ENCODE data around the gene TACO1. TPM values are rescaled to one million over a fixed set of nuclear protein-coding genes. Genes with fewer than 3 reads are reported as not detected.

TACO1 gene
- total and polyA plus RNA-seq, 2 experiments from 2014 or later, result 7.9 to 22.3 TPM

GRCh38 chr17:63635290-63635689, 34.6 kb downstream of the TACO1 start:
- no peak overlapping the region for H3K4me3 ChIP-seq
- H3K79me2 ChIP-seq (ENCODE audit: insufficient read depth), result peaks cover 28% of the 10 kb centered on the region
- H3K27me3 ChIP-seq (replicated peaks; ENCODE audit: insufficient read depth), result no peaks in the 10 kb centered on the region
- peaks cover 19% of the 10 kb centered on the region for H3K36me3 ChIP-seq (ENCODE audit: low read depth)
- no peak overlapping the region for H3K27ac ChIP-seq
- no peak overlapping the region for H3K9ac ChIP-seq
- TF ChIP-seq EZH2phosphoT487 (IDR thresholded peaks at IDR 0.05; ENCODE audit: insufficient read depth, low read depth), result no peak
- no peak for TF ChIP-seq EZH2 (IDR thresholded peaks at IDR 0.05; ENCODE audit: insufficient read depth, poor library complexity, severe bottlenecking)
- no peaks in the 10 kb centered on the region for H3K9me2 ChIP-seq (ENCODE audit: insufficient read depth)
- no peak overlapping the region for H2AFZ ChIP-seq
- H3F3A ChIP-seq (ENCODE audit: insufficient read depth), result no peaks in the 10 kb centered on the region
- H3K4me2 ChIP-seq (ENCODE audit: unreplicated experiment), result no peak overlapping the region
- DNase-seq, result no peak
- no peaks in the 10 kb centered on the region for H4K20me1 ChIP-seq (ENCODE audit: insufficient read depth)
- 74 to 79% methylated on average over 2 of the region's 2 CpGs for WGBS, 2 experiments (ENCODE audit: low coverage in 1 of 2, low lambda C conversion rate in 2 of 2, missing lambda C conversion rate in 2 of 2)
- in situ Hi-C loops (cut with MboI), result no loop called here
- H3K4me1 ChIP-seq (ENCODE audit: insufficient read depth), result no peaks in the 10 kb centered on the region
- H3K9me3 ChIP-seq (ENCODE audit: low read depth), result no peaks in the 10 kb centered on the region

DNA sequence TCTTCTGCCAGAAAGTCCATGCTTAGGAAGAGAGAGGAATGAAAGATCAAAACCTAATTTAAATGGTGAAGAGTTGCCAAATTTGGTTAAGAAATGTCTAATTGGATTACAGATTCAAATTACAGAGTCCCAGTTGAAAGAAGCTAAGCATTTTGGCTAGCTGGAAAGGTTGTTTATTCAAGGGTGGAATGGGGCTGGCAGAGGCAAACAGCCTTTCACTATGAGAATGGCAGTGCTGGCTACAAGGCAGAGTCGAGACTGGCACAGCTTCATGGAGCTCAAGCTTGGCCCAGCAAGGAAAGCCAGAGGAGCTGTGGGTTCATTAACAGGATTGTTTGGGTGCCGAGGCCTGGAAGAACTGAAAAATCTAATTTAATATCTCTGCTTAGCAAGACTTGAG, 35.1 kb downstream of the TACO1 start:
- Histone ChIP-seq H3K79me2 (ENCODE audit: insufficient read depth) (peaks cover 24% of the 10 kb centered on the region), H4K20me1 (ENCODE audit: insufficient read depth) (no peaks in the 10 kb centered on the region), H3F3A (ENCODE audit: insufficient read depth) (no peaks in the 10 kb centered on the region), H3K4me2 (ENCODE audit: unreplicated experiment) (no peak overlapping the region), H3K9me2 (ENCODE audit: insufficient read depth) (no peaks in the 10 kb centered on the region), H3K9me3 (ENCODE audit: low read depth) (no peaks in the 10 kb centered on the region), H3K27me3 (replicated peaks; ENCODE audit: insufficient read depth) (no peaks in the 10 kb centered on the region), H3K4me3 (no peak overlapping the region), H3K9ac (no peak overlapping the region), H3K4me1 (ENCODE audit: insufficient read depth) (no peaks in the 10 kb centered on the region), H3K27ac (no peak overlapping the region), H3K36me3 (ENCODE audit: low read depth) (peaks cover 19% of the 10 kb centered on the region), H2AFZ (no peak overlapping the region)
- in situ Hi-C loops (cut with MboI), result no loop called here
- DNase-seq, result no peak
- 56 to 61% methylated on average over 2 of the region's 2 CpGs for WGBS, 2 experiments (ENCODE audit: low coverage in 1 of 2, low lambda C conversion rate in 2 of 2, missing lambda C conversion rate in 2 of 2)
- TF ChIP-seq EZH2phosphoT487 (IDR thresholded peaks at IDR 0.05; ENCODE audit: insufficient read depth, low read depth) (no peak), EZH2 (IDR thresholded peaks at IDR 0.05; ENCODE audit: insufficient read depth, poor library complexity, severe bottlenecking) (no peak)

GRCh38 chr17:63639125-63639524, 38.4 kb downstream of the TACO1 start:
- Histone ChIP-seq H3K4me1 (ENCODE audit: insufficient read depth) (no peaks in the 10 kb centered on the region), H4K20me1 (ENCODE audit: insufficient read depth) (no peaks in the 10 kb centered on the region), H3F3A (ENCODE audit: insufficient read depth) (no peaks in the 10 kb centered on the region), H3K4me2 (ENCODE audit: unreplicated experiment) (no peak overlapping the region), H3K27me3 (replicated peaks; ENCODE audit: insufficient read depth) (no peaks in the 10 kb centered on the region), H3K36me3 (ENCODE audit: low read depth) (peaks cover 13% of the 10 kb centered on the region), H3K27ac (no peak overlapping the region), H3K9ac (no peak overlapping the region), H3K9me2 (ENCODE audit: insufficient read depth) (no peaks in the 10 kb centered on the region), H3K79me2 (ENCODE audit: insufficient read depth) (no peaks in the 10 kb centered on the region), H2AFZ (no peak overlapping the region), H3K9me3 (ENCODE audit: low read depth) (no peaks in the 10 kb centered on the region), H3K4me3 (no peak overlapping the region)
- TF ChIP-seq EZH2phosphoT487 (IDR thresholded peaks at IDR 0.05; ENCODE audit: insufficient read depth, low read depth) (no peak), EZH2 (IDR thresholded peaks at IDR 0.05; ENCODE audit: insufficient read depth, poor library complexity, severe bottlenecking) (no peak)
- WGBS, 2 experiments (ENCODE audit: low coverage in 1 of 2, low lambda C conversion rate in 2 of 2, missing lambda C conversion rate in 2 of 2), result 68 to 71% methylated on average over 1 of the region's 1 CpG
- DNase-seq, result no peak
- in situ Hi-C loops (cut with MboI), result no loop called here

DNA sequence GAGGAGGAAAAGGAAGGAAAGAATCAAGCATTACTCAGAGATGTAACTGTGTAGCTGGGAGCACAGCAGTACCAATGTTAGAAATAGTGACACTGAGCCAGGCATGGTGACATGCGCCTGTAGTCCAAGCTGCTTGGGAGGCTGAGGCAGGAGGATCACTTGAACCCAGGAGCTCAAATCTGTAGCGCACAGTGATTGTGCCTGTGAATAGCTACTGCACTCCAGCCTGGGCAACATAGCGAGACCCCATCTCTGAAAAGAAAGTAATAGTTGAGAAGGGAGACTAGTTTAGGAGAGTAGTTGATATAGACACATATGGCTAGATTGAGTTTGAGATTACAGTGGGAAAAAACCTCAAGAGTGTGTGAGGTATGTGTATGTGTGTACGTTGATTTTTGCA, 39.3 kb downstream of the TACO1 start:
- Histone ChIP-seq H3K9me3 (ENCODE audit: low read depth) (no peaks in the 10 kb centered on the region), H3K4me1 (ENCODE audit: insufficient read depth) (no peaks in the 10 kb centered on the region), H3K9ac (no peak overlapping the region), H3K79me2 (ENCODE audit: insufficient read depth) (no peaks in the 10 kb centered on the region), H3K4me3 (no peak overlapping the region), H4K20me1 (ENCODE audit: insufficient read depth) (no peaks in the 10 kb centered on the region), H3F3A (ENCODE audit: insufficient read depth) (no peaks in the 10 kb centered on the region), H3K36me3 (ENCODE audit: low read depth) (peaks cover 6% of the 10 kb centered on the region), H2AFZ (no peak overlapping the region), H3K27me3 (replicated peaks; ENCODE audit: insufficient read depth) (no peaks in the 10 kb centered on the region), H3K27ac (no peak overlapping the region), H3K4me2 (ENCODE audit: unreplicated experiment) (no peak overlapping the region), H3K9me2 (ENCODE audit: insufficient read depth) (no peaks in the 10 kb centered on the region)
- in situ Hi-C loops (cut with MboI), result no loop called here
- DNase-seq, result no peak
- WGBS, 2 experiments (ENCODE audit: low coverage in 1 of 2, low lambda C conversion rate in 2 of 2, missing lambda C conversion rate in 2 of 2), result 97 to 98% methylated on average over 4 of the region's 4 CpGs
- TF ChIP-seq EZH2 (IDR thresholded peaks at IDR 0.05; ENCODE audit: insufficient read depth, poor library complexity, severe bottlenecking) (no peak), EZH2phosphoT487 (IDR thresholded peaks at IDR 0.05; ENCODE audit: insufficient read depth, low read depth) (no peak)

Data from GM23248 (cell line).